ENCODE results near the gene CASP8AP2. TPM values are rescaled to one million over a fixed set of nuclear protein-coding genes. Genes with fewer than 3 reads are reported as not detected.

CASP8AP2 gene
- total RNA-seq, 1 experiment from 2014 or later: 19.3 TPM

DNA sequence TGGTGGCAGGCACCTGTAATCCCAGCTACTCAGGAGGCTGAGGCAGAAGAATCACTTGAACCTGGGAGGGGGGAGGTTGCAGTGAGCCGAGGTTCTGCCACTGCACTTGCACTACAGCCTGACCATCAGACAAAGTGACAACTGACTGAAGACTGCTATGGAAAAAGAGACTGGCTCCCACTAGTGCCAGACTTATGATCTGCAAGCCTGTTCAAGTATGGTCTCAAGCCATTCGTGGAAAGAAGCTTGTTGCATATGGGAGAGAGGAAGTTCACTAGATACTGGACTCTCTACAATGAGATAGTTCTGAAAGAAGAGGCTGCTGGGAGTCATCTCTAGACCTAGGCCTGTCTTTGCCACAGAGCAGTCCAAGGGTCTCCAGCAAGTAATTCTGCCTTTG is 36.8 kb upstream of the CASP8AP2 start:
- ChIA-PET POLR2A (no interaction called here), CTCF (interaction anchor here (0.6 to 1.4 kb wide), 3 partner anchors 12 to 111 kb away, joined by 4 to 8 read pairs (median 4); partner anchors contain the start of gene CASP8AP2)
- no TSS peak for BruUV-seq (replicated peaks)
- Histone ChIP-seq H3K9me3 (no peaks in the 10 kb centered on the region), H3K36me3 (ENCODE audit: control insufficient read depth, insufficient read depth, low read length) (no peaks in the 10 kb centered on the region; the same call in 1 of the 2 replicates), H3K4me1 (no peaks in the 10 kb centered on the region), H3K4me3 (ENCODE audit: low read depth, low read length) (no peak overlapping the region), H3K27me3 (replicated peaks; ENCODE audit: control insufficient read depth, insufficient read depth, low read length) (no peaks in the 10 kb centered on the region)
- Mint-ChIP-seq H3K4me3 (ENCODE audit: unreplicated experiment) (no peak overlapping the region), H3K4me1 (ENCODE audit: low read depth, unreplicated experiment) (peaks cover 22% of the 10 kb centered on the region), H3K27ac (ENCODE audit: unreplicated experiment) (peak overlapping the region; percentile 40), H3K9me3 (ENCODE audit: unreplicated experiment) (no peaks in the 10 kb centered on the region), H3K36me3 (ENCODE audit: insufficient read depth, unreplicated experiment) (peaks cover 72% of the 10 kb centered on the region), H3K27me3 (ENCODE audit: insufficient read depth, unreplicated experiment) (no peaks in the 10 kb centered on the region)
- intact Hi-C loops (cut with micrococcal nuclease; ENCODE audit: unreplicated experiment): no loop called here
- DNase-seq: peak; percentile 42 to 53
- TF ChIP-seq, protein P1, sequence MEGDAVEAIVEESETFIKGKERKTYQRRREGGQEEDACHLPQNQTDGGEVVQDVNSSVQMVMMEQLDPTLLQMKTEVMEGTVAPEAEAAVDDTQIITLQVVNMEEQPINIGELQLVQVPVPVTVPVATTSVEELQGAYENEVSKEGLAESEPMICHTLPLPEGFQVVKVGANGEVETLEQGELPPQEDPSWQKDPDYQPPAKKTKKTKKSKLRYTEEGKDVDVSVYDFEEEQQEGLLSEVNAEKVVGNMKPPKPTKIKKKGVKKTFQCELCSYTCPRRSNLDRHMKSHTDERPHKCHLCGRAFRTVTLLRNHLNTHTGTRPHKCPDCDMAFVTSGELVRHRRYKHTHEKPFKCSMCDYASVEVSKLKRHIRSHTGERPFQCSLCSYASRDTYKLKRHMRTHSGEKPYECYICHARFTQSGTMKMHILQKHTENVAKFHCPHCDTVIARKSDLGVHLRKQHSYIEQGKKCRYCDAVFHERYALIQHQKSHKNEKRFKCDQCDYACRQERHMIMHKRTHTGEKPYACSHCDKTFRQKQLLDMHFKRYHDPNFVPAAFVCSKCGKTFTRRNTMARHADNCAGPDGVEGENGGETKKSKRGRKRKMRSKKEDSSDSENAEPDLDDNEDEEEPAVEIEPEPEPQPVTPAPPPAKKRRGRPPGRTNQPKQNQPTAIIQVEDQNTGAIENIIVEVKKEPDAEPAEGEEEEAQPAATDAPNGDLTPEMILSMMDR (IDR thresholded peaks at IDR 0.05; ENCODE audit: insufficient read depth in 1 of 2, low read depth in 1 of 2, low read length in 1 of 2, severe bottlenecking in 1 of 2, unreplicated experiment in 1 of 2): peak; percentile 66 to 68

DNA sequence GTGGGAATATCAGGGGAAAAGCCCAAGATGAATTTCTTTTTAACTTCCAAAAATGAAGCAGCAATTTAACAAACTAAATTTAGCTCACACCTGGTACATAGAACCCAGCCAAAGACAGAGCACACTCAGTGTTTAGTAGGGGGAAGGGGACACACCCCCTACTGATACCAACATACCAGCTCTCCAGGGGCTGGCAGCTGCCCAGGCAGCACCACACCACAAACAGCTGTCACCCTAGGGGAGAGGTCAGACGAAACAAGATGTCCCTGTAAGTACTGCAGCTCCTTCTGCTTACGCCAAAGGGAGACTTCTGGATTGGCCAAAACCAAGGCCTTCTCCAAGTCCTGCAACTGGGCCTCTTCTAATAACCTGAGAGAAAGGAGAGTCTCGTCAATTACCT is 36.1 kb upstream of the CASP8AP2 start:
- BruUV-seq (replicated peaks): TSS peak; percentile 14
- Histone ChIP-seq H3K4me1 (no peaks in the 10 kb centered on the region), H3K9me3 (no peaks in the 10 kb centered on the region), H3K36me3 (ENCODE audit: control insufficient read depth, insufficient read depth, low read length) (no peaks in the 10 kb centered on the region; the same call in 1 of the 2 replicates), H3K27me3 (replicated peaks; ENCODE audit: control insufficient read depth, insufficient read depth, low read length) (no peaks in the 10 kb centered on the region), H3K4me3 (ENCODE audit: low read depth, low read length) (no peak overlapping the region)
- TF ChIP-seq, protein P1 (IDR thresholded peaks at IDR 0.05; ENCODE audit: insufficient read depth in 1 of 2, low read depth in 1 of 2, low read length in 1 of 2, severe bottlenecking in 1 of 2, unreplicated experiment in 1 of 2): no peak
- Mint-ChIP-seq H3K27me3 (ENCODE audit: insufficient read depth, unreplicated experiment) (no peaks in the 10 kb centered on the region), H3K4me1 (ENCODE audit: low read depth, unreplicated experiment) (peaks cover 15% of the 10 kb centered on the region), H3K36me3 (ENCODE audit: insufficient read depth, unreplicated experiment) (peaks cover 66% of the 10 kb centered on the region), H3K9me3 (ENCODE audit: unreplicated experiment) (no peaks in the 10 kb centered on the region), H3K27ac (ENCODE audit: unreplicated experiment) (no peak overlapping the region), H3K4me3 (ENCODE audit: unreplicated experiment) (no peak overlapping the region)
- POLR2A ChIA-PET: no interaction called here
- intact Hi-C loops (cut with micrococcal nuclease; ENCODE audit: unreplicated experiment): no loop called here
- CTCF ChIA-PET: interaction anchor here (0.7 to 1.4 kb wide), 3 partner anchors 12 to 1017 kb away, joined by 3 to 4 read pairs (median 4); partner anchors contain the start of gene CASP8AP2
- no peak for DNase-seq

DNA sequence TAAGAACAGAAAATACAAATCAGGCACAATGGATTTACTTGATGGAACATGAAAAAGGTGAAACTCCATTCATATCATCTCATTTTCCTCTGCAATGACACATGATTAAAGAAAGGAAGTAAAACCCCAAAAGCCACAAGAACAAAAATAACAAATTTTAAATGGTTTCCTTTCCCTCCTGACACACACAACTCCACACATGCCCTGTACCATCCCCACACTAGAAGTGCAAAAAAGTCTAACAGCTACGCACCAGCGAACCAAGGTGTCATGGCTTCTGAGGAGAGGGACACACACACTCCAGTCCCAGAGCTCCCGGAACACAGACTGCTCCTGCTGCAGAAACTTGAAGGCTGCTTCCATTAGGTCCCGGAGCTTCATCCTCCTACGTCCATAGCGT is 35.4 kb upstream of the CASP8AP2 start:
- Mint-ChIP-seq H3K27me3 (ENCODE audit: insufficient read depth, unreplicated experiment) (no peaks in the 10 kb centered on the region), H3K4me1 (ENCODE audit: low read depth, unreplicated experiment) (peaks cover 8% of the 10 kb centered on the region), H3K27ac (ENCODE audit: unreplicated experiment) (no peak overlapping the region), H3K9me3 (ENCODE audit: unreplicated experiment) (no peaks in the 10 kb centered on the region), H3K36me3 (ENCODE audit: insufficient read depth, unreplicated experiment) (peaks cover 66% of the 10 kb centered on the region), H3K4me3 (ENCODE audit: unreplicated experiment) (no peak overlapping the region)
- intact Hi-C loops (cut with micrococcal nuclease; ENCODE audit: unreplicated experiment): no loop called here
- TF ChIP-seq, protein P1 (IDR thresholded peaks at IDR 0.05; ENCODE audit: insufficient read depth in 1 of 2, low read depth in 1 of 2, low read length in 1 of 2, severe bottlenecking in 1 of 2, unreplicated experiment in 1 of 2): no peak
- Histone ChIP-seq H3K36me3 (ENCODE audit: control insufficient read depth, insufficient read depth, low read length) (no peaks in the 10 kb centered on the region; the same call in 1 of the 2 replicates), H3K4me1 (no peaks in the 10 kb centered on the region), H3K27me3 (replicated peaks; ENCODE audit: control insufficient read depth, insufficient read depth, low read length) (no peaks in the 10 kb centered on the region), H3K9me3 (no peaks in the 10 kb centered on the region), H3K4me3 (ENCODE audit: low read depth, low read length) (no peak overlapping the region)
- ChIA-PET POLR2A (no interaction called here), CTCF (no interaction called here)
- no TSS peak for BruUV-seq (replicated peaks)
- DNase-seq: no peak
